GM20431 (cell line): Measurements from ENCODE around the gene MEF2C.

ENCODE experiments used
- in situ Hi-C: fragments of 300-500 bp; cut with MseI, MboI; formaldehyde crosslinking; loops from one replicate; pipeline ENCODE4 v1.15.0; 2020; ENCODE audit warnings: low sequenced_read_pairs; ENCODE audit not compliant: unreplicated experiment

The MEF2C gene

GRCh38 chr5:88833371-88834130 is 49.4 kb downstream of the MEF2C start:
- in situ Hi-C loops = no loop called here

DNA sequence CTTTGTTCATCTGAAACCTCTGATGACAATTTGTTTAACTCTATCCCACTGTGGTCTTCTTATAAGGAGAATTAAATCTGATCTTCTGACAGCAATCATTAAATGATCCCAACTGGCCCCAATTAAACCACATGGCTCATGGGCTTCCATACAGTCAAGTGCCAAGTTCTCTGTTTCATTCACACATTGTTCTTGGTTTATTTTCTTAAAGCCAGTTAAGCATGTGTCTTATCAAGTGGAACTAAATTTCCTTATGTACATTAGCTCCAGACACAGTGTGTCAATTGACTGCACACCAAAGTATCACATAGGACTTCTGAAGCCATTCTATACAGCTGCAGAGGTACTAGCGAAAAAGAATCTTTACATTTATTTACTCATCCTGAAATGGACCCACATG is 51.2 kb downstream of the MEF2C start:
- in situ Hi-C loops = no loop called here

GRCh38 chr5:88830567-88830966 is 52.4 kb downstream of the MEF2C start:
- in situ Hi-C loops = no loop called here

DNA sequence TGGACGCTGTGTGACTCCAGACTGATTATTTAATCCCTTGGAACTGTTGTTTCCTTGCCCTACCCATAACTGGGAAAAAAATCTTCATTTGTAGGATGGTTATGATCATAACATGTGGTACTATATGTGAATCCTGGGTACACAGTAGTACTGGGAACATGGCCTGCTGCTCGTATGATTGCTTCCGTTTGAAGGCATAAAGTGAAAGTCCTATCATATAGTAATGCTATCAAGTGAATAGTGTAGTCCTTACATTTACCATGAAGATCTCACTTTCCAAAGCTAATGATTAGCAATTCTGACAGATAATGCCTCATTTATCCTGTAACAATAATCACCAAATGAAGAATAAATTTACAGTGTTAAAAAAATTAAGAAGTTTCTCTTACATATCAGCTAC is 53.2 kb downstream of the MEF2C start:
- in situ Hi-C loops = no loop called here

GRCh38 chr5:88829054-88829453 is 53.9 kb downstream of the MEF2C start:
- in situ Hi-C loops = no loop called here

DNA sequence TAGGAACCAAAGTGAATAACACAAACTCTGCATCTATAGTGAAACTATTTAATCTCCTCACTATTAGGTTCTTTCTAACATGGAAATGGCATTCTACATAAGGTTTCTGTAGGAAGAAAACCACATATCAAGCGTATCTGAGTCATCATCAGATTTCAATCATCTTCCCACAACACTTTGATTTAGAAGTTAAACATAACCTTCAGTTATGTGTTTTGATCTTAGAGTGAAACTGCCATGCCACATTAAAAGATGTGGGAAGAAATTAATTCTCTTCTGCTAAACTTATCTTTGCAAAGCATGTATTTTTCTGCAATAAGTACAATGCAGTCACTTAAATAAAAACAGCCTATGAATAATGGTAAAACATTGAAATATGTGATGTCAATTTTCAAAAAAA is 55.0 kb downstream of the MEF2C start:
- in situ Hi-C loops = no loop called here

DNA sequence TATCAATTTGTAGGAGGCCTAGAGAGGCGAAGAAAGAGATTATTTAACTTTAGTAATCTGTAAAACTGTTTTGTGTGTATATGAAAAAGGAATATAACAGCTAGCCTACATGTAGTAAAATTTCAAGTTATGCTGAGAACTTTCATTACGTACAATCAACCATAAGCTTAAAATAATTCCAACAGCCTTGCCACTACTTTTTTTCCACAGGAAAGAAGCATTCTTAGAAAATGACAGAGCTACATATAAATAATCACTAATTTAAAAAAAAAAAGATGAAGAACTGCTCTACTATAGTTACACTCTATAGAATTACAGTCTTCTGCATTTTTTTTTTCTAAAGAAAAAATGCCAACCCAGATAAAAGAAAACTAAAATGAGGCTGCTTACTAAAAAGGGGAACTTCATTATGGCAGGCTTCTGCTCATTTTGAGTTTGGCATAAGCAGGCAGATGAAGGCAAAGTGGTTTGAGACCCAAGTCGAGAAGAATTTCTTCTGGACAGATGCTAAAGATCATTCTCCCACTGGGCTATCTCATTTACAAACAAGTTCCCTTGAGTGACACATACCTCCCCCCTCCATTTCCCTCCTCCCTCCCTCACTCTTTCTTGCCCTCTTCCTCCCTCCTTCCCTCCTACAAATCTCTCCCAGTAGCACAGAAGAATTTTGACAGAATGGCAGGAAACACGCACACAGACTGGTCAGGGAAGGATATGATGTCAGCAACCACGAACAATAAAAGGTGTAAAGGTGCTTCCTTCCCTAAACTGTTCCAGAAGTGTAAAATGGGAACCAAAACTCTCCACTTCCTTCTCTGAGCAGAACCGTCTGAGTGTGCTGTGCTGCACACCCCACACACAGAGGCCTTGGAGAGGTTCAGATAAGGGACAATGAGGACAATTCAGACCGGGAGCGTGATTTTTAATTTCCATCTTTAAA is 56.1 kb downstream of the MEF2C start:
- in situ Hi-C loops = no loop called here

GRCh38 chr5:88825584-88826315 is 57.2 kb downstream of the MEF2C start:
- in situ Hi-C loops = no loop called here

GRCh38 chr5:88824892-88825583 is 57.9 kb downstream of the MEF2C start:
- in situ Hi-C loops = no loop called here

GRCh38 chr5:88824141-88824540 is 58.8 kb downstream of the MEF2C start:
- in situ Hi-C loops = no loop called here

GRCh38 chr5:88823201-88823600 is 59.8 kb downstream of the MEF2C start:
- in situ Hi-C loops = no loop called here

DNA sequence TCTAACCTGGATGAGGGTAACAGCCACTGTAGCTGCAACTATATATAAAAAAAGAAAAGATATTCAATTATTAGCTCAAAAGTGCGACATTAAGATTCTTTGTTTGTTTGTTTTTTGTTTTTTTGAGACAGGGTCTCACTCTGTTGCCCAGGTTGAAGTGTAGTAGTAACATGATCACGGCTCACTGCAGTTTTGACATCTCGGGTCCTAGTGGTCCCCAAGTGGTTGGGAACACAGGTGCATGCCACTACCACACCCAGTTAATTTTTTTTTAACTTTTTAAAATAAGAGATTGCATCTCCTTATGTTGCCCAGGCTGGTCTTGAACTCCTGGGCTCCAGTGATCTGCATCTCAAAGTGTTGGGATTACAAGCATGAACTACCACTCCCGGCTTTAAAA is 61.8 kb downstream of the MEF2C start:
- in situ Hi-C loops = no loop called here

- in situ Hi-C loops = no loop called here
Observed at GRCh38 chr5:88820581-88820980, 62.4 kb downstream of the MEF2C start.

- in situ Hi-C loops = no loop called here
Observed at GRCh38 chr5:88819301-88819999, 63.5 kb downstream of the MEF2C start.

- in situ Hi-C loops = no loop called here
Observed at GRCh38 chr5:88818296-88818695, 64.7 kb downstream of the MEF2C start.

- in situ Hi-C loops = no loop called here
Observed at GRCh38 chr5:88816195-88816594, 66.8 kb downstream of the MEF2C start.

GRCh38 chr5:88815050-88815789 is 67.8 kb downstream of the MEF2C start:
- in situ Hi-C loops = no loop called here

- in situ Hi-C loops = no loop called here
Observed at GRCh38 chr5:88813805-88814575, 69.0 kb downstream of the MEF2C start.
